ENCODE results near the gene SERTAD1.

DNA sequence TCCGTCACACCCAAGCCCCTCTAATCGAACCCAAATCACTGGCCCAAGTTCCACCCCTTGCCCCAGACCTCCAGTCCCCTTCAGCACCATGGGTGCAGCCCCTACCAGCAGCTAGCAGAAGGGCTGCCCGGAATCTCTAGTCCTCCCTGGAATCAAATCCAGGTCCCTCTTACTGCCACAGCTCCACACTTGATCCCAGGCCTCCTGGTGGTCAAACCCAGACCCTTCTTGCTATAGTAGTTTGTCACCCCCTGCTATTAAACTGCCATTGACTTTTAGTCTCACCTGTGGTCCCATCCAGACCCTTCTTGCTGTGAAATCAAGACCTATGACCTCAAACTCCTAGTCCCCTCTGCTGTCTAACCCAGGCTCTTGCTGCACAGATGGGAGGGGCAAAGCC, 44.5 kb downstream of the SERTAD1 start:
- TF ChIP-seq, protein P1, sequence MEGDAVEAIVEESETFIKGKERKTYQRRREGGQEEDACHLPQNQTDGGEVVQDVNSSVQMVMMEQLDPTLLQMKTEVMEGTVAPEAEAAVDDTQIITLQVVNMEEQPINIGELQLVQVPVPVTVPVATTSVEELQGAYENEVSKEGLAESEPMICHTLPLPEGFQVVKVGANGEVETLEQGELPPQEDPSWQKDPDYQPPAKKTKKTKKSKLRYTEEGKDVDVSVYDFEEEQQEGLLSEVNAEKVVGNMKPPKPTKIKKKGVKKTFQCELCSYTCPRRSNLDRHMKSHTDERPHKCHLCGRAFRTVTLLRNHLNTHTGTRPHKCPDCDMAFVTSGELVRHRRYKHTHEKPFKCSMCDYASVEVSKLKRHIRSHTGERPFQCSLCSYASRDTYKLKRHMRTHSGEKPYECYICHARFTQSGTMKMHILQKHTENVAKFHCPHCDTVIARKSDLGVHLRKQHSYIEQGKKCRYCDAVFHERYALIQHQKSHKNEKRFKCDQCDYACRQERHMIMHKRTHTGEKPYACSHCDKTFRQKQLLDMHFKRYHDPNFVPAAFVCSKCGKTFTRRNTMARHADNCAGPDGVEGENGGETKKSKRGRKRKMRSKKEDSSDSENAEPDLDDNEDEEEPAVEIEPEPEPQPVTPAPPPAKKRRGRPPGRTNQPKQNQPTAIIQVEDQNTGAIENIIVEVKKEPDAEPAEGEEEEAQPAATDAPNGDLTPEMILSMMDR (IDR thresholded peaks at IDR 0.05 in 8 of 11, conservative IDR thresholded peaks at IDR 0.05 in 3 of 11), result no peak
- TF ChIP-seq POLR2AphosphoS5 (IDR thresholded peaks at IDR 0.05) (no peak), POLR2A (IDR thresholded peaks at IDR 0.05) (no peak)
